ENCODE results near the gene CZIB. TPM values are rescaled to one million over a fixed set of nuclear protein-coding genes. Genes with fewer than 3 reads are reported as not detected.

Gene CZIB
- total RNA-seq, 4 donors from 2014 or later = 25.2 to 60.3 (median 33.8) TPM

GRCh38 chr1:53265581-53265980, 45.1 kb upstream of the CZIB start:
- H3K27ac ChIP-seq = no peak overlapping the region
- no peaks in the 10 kb centered on the region for H3K4me1 ChIP-seq
- no peak overlapping the region for H3K4me3 ChIP-seq
- no peak for DNase-seq (ENCODE audit: low spot score in 2 of 2)
- 96% methylated on average over 4 of the region's 4 CpGs for WGBS
- TF ChIP-seq POLR2A (IDR thresholded peaks at IDR 0.05) (no peak), CTCF (IDR thresholded peaks at IDR 0.05) (no peak), EP300 (IDR thresholded peaks at IDR 0.05) (no peak), POLR2AphosphoS5 (IDR thresholded peaks at IDR 0.05) (no peak)
- H3K27me3 ChIP-seq = no peaks in the 10 kb centered on the region
- no peaks in the 10 kb centered on the region for H3K9me3 ChIP-seq
- peaks cover 22% of the 10 kb centered on the region for H3K36me3 ChIP-seq

GRCh38 chr1:53264048-53264447, 43.6 kb upstream of the CZIB start:
- no peak for TF ChIP-seq EP300 (IDR thresholded peaks at IDR 0.05)
- TF ChIP-seq CTCF (IDR thresholded peaks at IDR 0.05) = no peak
- no peak for TF ChIP-seq POLR2A (IDR thresholded peaks at IDR 0.05)
- H3K9me3 ChIP-seq = no peaks in the 10 kb centered on the region
- H3K36me3 ChIP-seq = peaks cover 27% of the 10 kb centered on the region
- no peak overlapping the region for H3K27ac ChIP-seq
- no peak overlapping the region for H3K4me3 ChIP-seq
- no peaks in the 10 kb centered on the region for H3K4me1 ChIP-seq
- DNase-seq (ENCODE audit: low spot score in 2 of 2) = no peak
- 87% methylated on average over 4 of the region's 11 CpGs for WGBS
- H3K27me3 ChIP-seq = no peaks in the 10 kb centered on the region

- H3K4me1 ChIP-seq = no peaks in the 10 kb centered on the region
- no peak for TF ChIP-seq POLR2AphosphoS5 (IDR thresholded peaks at IDR 0.05)
- TF ChIP-seq POLR2A (IDR thresholded peaks at IDR 0.05) = no peak
- no peak for TF ChIP-seq EP300 (IDR thresholded peaks at IDR 0.05)
- TF ChIP-seq CTCF (IDR thresholded peaks at IDR 0.05) = no peak
- no peak for DNase-seq (ENCODE audit: low spot score in 2 of 2)
- H3K4me3 ChIP-seq = no peak overlapping the region
- H3K36me3 ChIP-seq = peaks cover 27% of the 10 kb centered on the region
- WGBS = 100% methylated on average over 3 of the region's 3 CpGs
- no peak overlapping the region for H3K27ac ChIP-seq
- H3K9me3 ChIP-seq = no peaks in the 10 kb centered on the region
- no peaks in the 10 kb centered on the region for H3K27me3 ChIP-seq
Observed at GRCh38 chr1:53262000-53262399, 41.6 kb upstream of the CZIB start.

- H3K36me3 ChIP-seq = peaks cover 27% of the 10 kb centered on the region
- DNase-seq (ENCODE audit: low spot score in 2 of 2) = no peak
- 94% methylated on average over 4 of the region's 4 CpGs for WGBS
- TF ChIP-seq POLR2AphosphoS5 (IDR thresholded peaks at IDR 0.05) (no peak), EP300 (IDR thresholded peaks at IDR 0.05) (no peak), POLR2A (IDR thresholded peaks at IDR 0.05) (no peak), CTCF (IDR thresholded peaks at IDR 0.05) (no peak)
- no peaks in the 10 kb centered on the region for H3K4me1 ChIP-seq
- H3K27ac ChIP-seq = no peak overlapping the region
- H3K27me3 ChIP-seq = no peaks in the 10 kb centered on the region
- no peak overlapping the region for H3K4me3 ChIP-seq
- H3K9me3 ChIP-seq = no peaks in the 10 kb centered on the region
Observed at GRCh38 chr1:53260631-53261247, 40.3 kb upstream of the CZIB start.

GRCh38 chr1:53259932-53260331, 39.5 kb upstream of the CZIB start:
- H3K36me3 ChIP-seq = peaks cover 27% of the 10 kb centered on the region
- H3K4me3 ChIP-seq = no peak overlapping the region
- no peaks in the 10 kb centered on the region for H3K4me1 ChIP-seq
- DNase-seq (ENCODE audit: low spot score in 2 of 2) = no peak
- TF ChIP-seq CTCF (IDR thresholded peaks at IDR 0.05) (no peak), POLR2A (IDR thresholded peaks at IDR 0.05) (no peak), POLR2AphosphoS5 (IDR thresholded peaks at IDR 0.05) (no peak), EP300 (IDR thresholded peaks at IDR 0.05) (no peak)
- WGBS = 98% methylated on average over 2 of the region's 2 CpGs
- no peaks in the 10 kb centered on the region for H3K9me3 ChIP-seq
- no peak overlapping the region for H3K27ac ChIP-seq
- H3K27me3 ChIP-seq = no peaks in the 10 kb centered on the region

Measured in suprapubic skin (tissue), 4 donors.